Upper lobe of right lung (tissue), 1 donor: ENCODE measurements around the gene FOXC2. TPM values are rescaled to one million over a fixed set of nuclear protein-coding genes. Genes with fewer than 3 reads are reported as not detected.

Experiments used
- ATAC-seq: fragments of 200-7000 bp; cut with Tn5 transposase; one replicate; pipeline ENCODE4 v1.9.1; 2020; ENCODE audit warnings: mild to moderate bottlenecking, moderate library complexity
- DNase-seq: peaks from one replicate; pipeline ENCODE4 v3.0.0-alpha.2; 2020
- H3K27ac ChIP-seq: fragments of 200-600 bp; one replicate; pipeline ENCODE4 v1.8.0; 2022
- H3K27me3 ChIP-seq: fragments of 200-600 bp; one replicate; pipeline ENCODE4 v1.8.0; 2022; ENCODE audit warnings: mild to moderate bottlenecking
- H3K36me3 ChIP-seq: fragments of 200-600 bp; one replicate; pipeline ENCODE4 v1.8.0; 2022
- H3K4me1 ChIP-seq: fragments of 200-600 bp; one replicate; pipeline ENCODE4 v1.8.0; 2022
- H3K4me3 ChIP-seq: fragments of 200-600 bp; one replicate; pipeline ENCODE4 v1.8.0; 2022; ENCODE audit warnings: mild to moderate bottlenecking
- H3K9me3 ChIP-seq: fragments of 200-600 bp; one replicate; pipeline ENCODE4 v1.8.0; 2022
- intact Hi-C: fragments of 100-400 bp; cut with DNase I; formaldehyde crosslinking; loops from one replicate; pipeline ENCODE4 v1.11.0; 2022
- total RNA-seq: library from RNA; stranded (reverse); fragmentation: NEBNext Ultra II Directional; extraction: Animal tissue kit (Norgen Biotek cat#: 25700); gene quantifications from one replicate; pipeline ENCODE4 v1.2.1, GENCODE V29; 2021
- TF ChIP-seq, protein P1 (sequence below): fragments of 200-600 bp; IDR thresholded peaks from one replicate; pipeline ENCODE4 v1.8.0; 2022; ENCODE audit warnings: antibody characterized with exemption
- donor health status: DM: no; HTN: yes; CAD: no; lungs with severe emphysema.

FOXC2 gene
- total RNA-seq, 1 donor from 2014 or later: 1.1 TPM

DNA sequence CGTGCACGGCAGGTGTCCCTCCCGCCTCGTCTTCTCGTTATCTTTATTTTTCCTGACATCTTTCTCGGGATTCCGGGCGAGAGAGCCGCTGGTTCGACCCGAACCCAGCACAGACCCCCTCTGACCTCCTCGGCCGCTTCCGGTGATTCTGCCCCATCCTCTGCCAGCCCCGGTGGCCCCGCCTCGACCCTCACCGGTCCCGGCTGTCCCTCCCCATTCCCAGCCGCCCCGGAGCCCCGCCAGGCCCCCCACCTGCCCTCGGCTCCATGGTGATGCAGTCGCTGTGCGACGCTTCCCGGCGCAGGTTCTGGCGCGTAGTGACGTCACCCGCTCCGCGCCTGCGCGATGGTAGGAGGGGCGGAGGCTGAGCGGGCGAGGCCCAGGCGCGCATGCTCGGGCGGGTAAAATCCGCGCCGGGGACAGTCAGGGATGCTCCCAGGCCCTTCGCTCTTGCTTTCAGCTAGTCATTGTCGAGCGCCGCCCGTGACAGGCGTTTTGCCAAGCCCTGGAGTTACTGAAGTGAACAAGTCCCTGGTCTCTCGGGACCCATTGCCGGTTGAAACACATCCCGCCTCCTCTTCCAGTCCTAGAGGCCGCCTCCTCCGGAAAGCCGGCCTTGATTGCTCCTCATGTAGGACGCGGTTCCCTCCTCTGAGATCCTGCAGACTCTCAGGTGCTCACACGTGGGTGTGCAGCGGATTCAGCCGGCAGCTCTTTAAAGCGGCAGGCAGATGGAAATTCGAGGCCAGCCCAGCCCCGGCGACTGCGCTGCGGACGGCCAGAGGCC is 11.5 kb upstream of the FOXC2 start, which contains the start of gene MTHFSD:
MTHFSD (minus strand) TSS at position 319 of the 787 bp plus-strand sequence; CDS start at position 268, 51 bp downstream.
- Histone ChIP-seq H3K27ac (peak within 1 kb of the TSS; percentile 89), H3K27me3 (peaks cover 13% of the 10 kb centered on the region), H3K9me3 (no peaks in the 10 kb centered on the region), H3K4me3 (peak within 1 kb of the TSS; percentile 71), H3K36me3 (peaks cover 6% of the 10 kb centered on the region), H3K4me1 (peaks cover 12% of the 10 kb centered on the region)
- TF ChIP-seq, protein P1, sequence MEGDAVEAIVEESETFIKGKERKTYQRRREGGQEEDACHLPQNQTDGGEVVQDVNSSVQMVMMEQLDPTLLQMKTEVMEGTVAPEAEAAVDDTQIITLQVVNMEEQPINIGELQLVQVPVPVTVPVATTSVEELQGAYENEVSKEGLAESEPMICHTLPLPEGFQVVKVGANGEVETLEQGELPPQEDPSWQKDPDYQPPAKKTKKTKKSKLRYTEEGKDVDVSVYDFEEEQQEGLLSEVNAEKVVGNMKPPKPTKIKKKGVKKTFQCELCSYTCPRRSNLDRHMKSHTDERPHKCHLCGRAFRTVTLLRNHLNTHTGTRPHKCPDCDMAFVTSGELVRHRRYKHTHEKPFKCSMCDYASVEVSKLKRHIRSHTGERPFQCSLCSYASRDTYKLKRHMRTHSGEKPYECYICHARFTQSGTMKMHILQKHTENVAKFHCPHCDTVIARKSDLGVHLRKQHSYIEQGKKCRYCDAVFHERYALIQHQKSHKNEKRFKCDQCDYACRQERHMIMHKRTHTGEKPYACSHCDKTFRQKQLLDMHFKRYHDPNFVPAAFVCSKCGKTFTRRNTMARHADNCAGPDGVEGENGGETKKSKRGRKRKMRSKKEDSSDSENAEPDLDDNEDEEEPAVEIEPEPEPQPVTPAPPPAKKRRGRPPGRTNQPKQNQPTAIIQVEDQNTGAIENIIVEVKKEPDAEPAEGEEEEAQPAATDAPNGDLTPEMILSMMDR: no peak
- ATAC-seq (peak; percentile 98), DNase-seq (peak; percentile 97)
- intact Hi-C loops: no loop called here

DNA sequence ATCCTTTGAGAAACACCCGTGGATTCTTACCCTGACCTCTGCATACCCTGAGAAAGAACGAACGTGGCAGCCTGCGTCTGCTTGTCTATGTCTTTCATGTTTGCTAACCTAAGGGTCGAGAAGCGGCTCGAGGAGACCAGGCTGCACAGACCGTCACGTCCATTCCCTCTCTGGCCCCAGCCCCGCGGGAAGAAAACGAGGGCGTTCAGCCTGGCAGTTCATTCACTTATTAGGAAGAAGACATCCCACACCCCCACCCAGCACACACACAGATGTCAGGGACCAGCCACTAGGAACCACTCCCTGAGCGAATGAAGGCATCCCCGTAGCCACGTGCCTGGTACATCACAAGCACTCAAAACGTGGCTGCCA is 10.9 kb upstream of the FOXC2 start:
- peaks cover under 1% of the 10 kb centered on the region for H3K36me3 ChIP-seq
- TF ChIP-seq, protein P1: no peak
- peaks cover 13% of the 10 kb centered on the region for H3K27me3 ChIP-seq
- H3K4me1 ChIP-seq: peaks cover 12% of the 10 kb centered on the region
- DNase-seq: no peak
- peak overlapping the region; percentile 71 for H3K4me3 ChIP-seq
- intact Hi-C loops: no loop called here
- H3K9me3 ChIP-seq: no peaks in the 10 kb centered on the region
- H3K27ac ChIP-seq: peak overlapping the region; percentile 89
- no peak for ATAC-seq

DNA sequence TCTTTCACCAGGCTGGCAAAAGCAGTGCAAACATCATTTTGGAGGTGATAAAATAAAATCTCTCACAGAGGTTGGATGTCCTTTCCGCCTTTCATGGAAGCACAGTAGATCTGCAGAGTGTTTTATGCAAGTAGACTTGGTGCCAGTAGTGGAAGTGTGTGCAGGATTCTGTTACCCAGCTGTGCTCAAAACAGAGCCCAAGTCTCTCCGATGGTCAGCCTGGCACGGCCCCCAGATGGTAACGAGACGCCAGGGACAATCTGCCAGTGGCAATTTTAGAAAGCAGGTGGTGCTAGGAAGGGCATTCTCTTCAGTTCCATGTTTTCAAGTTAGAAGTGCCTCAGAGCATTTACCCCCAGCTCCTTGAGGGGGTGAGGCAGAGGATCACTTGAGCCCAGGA is 10.1 kb upstream of the FOXC2 start:
- no peak for DNase-seq
- no peak for ATAC-seq
- Histone ChIP-seq H3K36me3 (no peaks in the 10 kb centered on the region), H3K27ac (no peak overlapping the region), H3K9me3 (no peaks in the 10 kb centered on the region), H3K4me3 (no peak overlapping the region), H3K27me3 (peaks cover 18% of the 10 kb centered on the region), H3K4me1 (peaks cover 12% of the 10 kb centered on the region)
- intact Hi-C loops: no loop called here
- TF ChIP-seq, protein P1: no peak

DNA sequence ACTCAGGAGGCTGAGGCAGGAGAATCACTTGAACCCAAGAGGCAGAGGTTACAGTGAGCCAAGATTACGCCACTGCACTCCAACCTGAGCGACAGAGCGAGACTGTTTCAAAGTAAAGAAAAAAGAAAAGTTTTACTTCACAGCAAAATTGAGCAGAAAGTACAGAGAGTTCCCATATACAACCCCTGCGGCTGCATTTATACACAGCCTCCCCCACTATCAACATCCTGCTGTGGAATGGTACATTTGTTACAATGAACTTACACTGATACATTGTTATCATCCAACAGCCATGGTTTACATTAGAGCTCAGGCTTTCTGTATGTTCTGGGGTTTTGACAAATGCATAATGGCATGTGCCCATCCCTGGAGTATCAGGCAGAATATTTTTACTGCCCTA is 9.0 kb upstream of the FOXC2 start:
- Histone ChIP-seq H3K4me1 (peaks cover 12% of the 10 kb centered on the region), H3K27ac (no peak overlapping the region), H3K9me3 (no peaks in the 10 kb centered on the region), H3K4me3 (no peak overlapping the region), H3K27me3 (peaks cover 18% of the 10 kb centered on the region), H3K36me3 (no peaks in the 10 kb centered on the region)
- DNase-seq: no peak
- intact Hi-C loops: no loop called here
- ATAC-seq: no peak
- TF ChIP-seq, protein P1: no peak

DNA sequence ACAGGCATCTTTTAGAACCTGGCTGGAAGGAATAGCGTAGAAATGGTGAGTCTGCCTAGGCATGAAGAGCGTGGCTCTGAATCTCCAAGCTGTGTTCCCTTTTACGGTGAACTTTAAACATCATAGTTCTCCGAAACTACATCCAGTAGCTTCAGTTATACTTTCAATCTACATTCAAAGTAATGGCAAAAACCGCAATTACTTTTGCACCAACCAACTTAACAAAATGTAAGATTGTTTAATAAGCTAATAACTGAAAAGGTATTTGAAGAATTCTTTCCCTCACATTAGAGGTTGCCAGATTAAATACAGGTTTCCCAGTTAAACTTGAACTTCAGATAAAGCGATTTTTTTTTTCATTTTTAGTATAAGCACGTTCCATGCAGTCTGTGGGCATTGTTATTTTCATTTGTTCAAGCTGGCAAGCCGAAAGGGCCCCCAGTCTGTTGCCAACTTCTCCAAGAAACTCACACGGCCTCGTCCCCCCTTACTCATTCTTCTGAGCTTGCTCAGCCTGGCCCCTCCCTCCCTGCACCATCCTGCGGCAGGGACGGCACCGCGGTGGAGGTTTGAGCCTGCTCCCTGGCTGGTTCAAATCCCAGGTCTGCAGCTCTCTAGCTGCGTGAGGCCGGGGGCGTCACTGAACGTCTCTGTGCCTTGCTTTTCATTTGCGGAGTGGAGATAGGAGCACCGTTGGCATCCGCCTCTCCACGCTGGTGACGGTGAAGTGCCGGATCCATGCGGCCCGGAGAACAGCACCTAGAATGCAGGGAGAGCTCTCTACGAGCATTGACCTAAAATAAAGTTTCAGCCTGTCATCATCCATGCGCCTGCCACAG is 8.1 kb upstream of the FOXC2 start:
- Histone ChIP-seq H3K36me3 (no peaks in the 10 kb centered on the region), H3K4me1 (peaks cover 12% of the 10 kb centered on the region), H3K9me3 (no peaks in the 10 kb centered on the region), H3K4me3 (no peak overlapping the region), H3K27me3 (peaks cover 18% of the 10 kb centered on the region), H3K27ac (no peak overlapping the region)
- intact Hi-C loops: no loop called here
- no peak for DNase-seq
- no peak for ATAC-seq
- TF ChIP-seq, protein P1: no peak
